Cardiac muscle cell (in vitro differentiated cells and primary cell): ENCODE data around the gene ATP11B. TPM values are rescaled to one million over a fixed set of nuclear protein-coding genes. Genes with fewer than 3 reads are reported as not detected.

Experiments used
- DNase-seq, 2 donors: peaks; one replicate each; pipeline versions ENCODE4 v3.0.0 to v3.0.0-alpha.2; 2010 to 2017; ENCODE audit warnings: low read depth in 1 of 2, low spot score in 1 of 2
- H3K27ac ChIP-seq: fragments of 200-600 bp; sonication (generic); 2 replicates; pipeline ENCODE4 v1.5.1; 2016
- H3K27me3 ChIP-seq: fragments of 200-600 bp; sonication (generic); 2 replicates; pipeline ENCODE4 v1.6.0; 2016; ENCODE audit warnings: control low read depth
- H3K36me3 ChIP-seq: fragments of 200-600 bp; sonication (generic); 2 replicates; pipeline ENCODE4 v1.5.1; 2016; ENCODE audit warnings: control low read depth
- H3K4me1 ChIP-seq: fragments of 200-600 bp; sonication (generic); 2 replicates; pipeline ENCODE4 v1.8.1; 2017; ENCODE audit warnings: low read depth, mild to moderate bottlenecking, mixed run types
- H3K4me3 ChIP-seq: fragments of 200-600 bp; sonication (generic); 2 replicates; pipeline ENCODE4 v1.5.1; 2016; ENCODE audit warnings: mild to moderate bottlenecking
- H3K9me3 ChIP-seq: fragments of 200-600 bp; sonication (generic); 2 replicates; pipeline ENCODE4 v1.5.1; 2017; ENCODE audit warnings: low read depth, mild to moderate bottlenecking, control low read depth
- CTCF ChIP-seq: IDR thresholded peaks from 2 replicates; pipeline ENCODE4 v1.5.1; 2012; ENCODE audit warnings: low read depth, mild to moderate bottlenecking, low read length
- polyA plus RNA-seq: library from polyadenylated mRNA; unstranded; fragments of >200 nt; fragmentation: Nextera tagmentation; extraction: Ambion mirVana; gene quantifications from 2 replicates; pipeline ENCODE4 v1.2.1, GENCODE V29; 2016
- total RNA-seq: library from RNA; depleted of rRNA; stranded (reverse); fragments of >200 nt; gene quantifications from 2 replicates; pipeline ENCODE4 v1.2.3, GENCODE V29; 2016

Gene ATP11B
- total and polyA plus RNA-seq, 2 experiments from 2014 or later = 11.9 to 79.0 TPM

- H3K27me3 ChIP-seq = no peaks in the 10 kb centered on the region
- H3K4me3 ChIP-seq = no peak overlapping the region
- DNase-seq = no peak
- no peak for TF ChIP-seq CTCF
- no peaks in the 10 kb centered on the region for H3K9me3 ChIP-seq
- H3K27ac ChIP-seq = no peak overlapping the region
- no peaks in the 10 kb centered on the region for H3K36me3 ChIP-seq
- H3K4me1 ChIP-seq = peaks cover 20% of the 10 kb centered on the region
Measured at GRCh38 chr3:182811269-182811596, 17.9 kb downstream of the ATP11B start.

- no peaks in the 10 kb centered on the region for H3K9me3 ChIP-seq
- H3K27ac ChIP-seq = no peak overlapping the region
- H3K27me3 ChIP-seq = no peaks in the 10 kb centered on the region
- H3K4me1 ChIP-seq = peaks cover 12% of the 10 kb centered on the region
- H3K36me3 ChIP-seq = no peaks in the 10 kb centered on the region
- no peak overlapping the region for H3K4me3 ChIP-seq
- DNase-seq = no peak
- TF ChIP-seq CTCF = no peak
Measured at GRCh38 chr3:182812123-182812522, 18.8 kb downstream of the ATP11B start.

- Histone ChIP-seq H3K27me3 (no peaks in the 10 kb centered on the region), H3K9me3 (no peaks in the 10 kb centered on the region), H3K36me3 (no peaks in the 10 kb centered on the region), H3K27ac (no peak overlapping the region), H3K4me1 (no peaks in the 10 kb centered on the region), H3K4me3 (no peak overlapping the region)
- no peak for DNase-seq
- no peak for TF ChIP-seq CTCF
Measured at GRCh38 chr3:182814419-182815062, 21.2 kb downstream of the ATP11B start.

- Histone ChIP-seq H3K36me3 (no peaks in the 10 kb centered on the region), H3K4me1 (no peaks in the 10 kb centered on the region), H3K27ac (no peak overlapping the region), H3K9me3 (no peaks in the 10 kb centered on the region), H3K4me3 (no peak overlapping the region), H3K27me3 (no peaks in the 10 kb centered on the region)
- TF ChIP-seq CTCF = no peak
- no peak for DNase-seq
Measured at GRCh38 chr3:182816181-182816580, 22.9 kb downstream of the ATP11B start.

- Histone ChIP-seq H3K36me3 (no peaks in the 10 kb centered on the region), H3K9me3 (no peaks in the 10 kb centered on the region), H3K4me3 (no peak overlapping the region), H3K27ac (no peak overlapping the region), H3K27me3 (no peaks in the 10 kb centered on the region), H3K4me1 (no peaks in the 10 kb centered on the region)
- DNase-seq = no peak
- TF ChIP-seq CTCF = no peak
Measured at GRCh38 chr3:182818296-182818978, 25.1 kb downstream of the ATP11B start.
